IPS-18a (cell line): ENCODE data around the gene EML4.

Experiments
- H3K27ac ChIP-seq: one replicate; pipeline ENCODE4 v1.5.1; 2013; ENCODE audit warnings: low read length
- H3K27me3 ChIP-seq: one replicate; pipeline ENCODE4 v1.6.1; 2013; ENCODE audit warnings: mild to moderate bottlenecking, low read length; ENCODE audit not compliant: control insufficient read depth, insufficient read depth
- H3K36me3 ChIP-seq: one replicate; pipeline ENCODE4 v1.6.1; 2013; ENCODE audit warnings: low read depth, low read length; ENCODE audit not compliant: control insufficient read depth
- H3K4me1 ChIP-seq: one replicate; pipeline ENCODE4 v1.6.1; 2013; ENCODE audit warnings: low read depth, low read length; ENCODE audit not compliant: control insufficient read depth
- H3K4me3 ChIP-seq: one replicate; pipeline ENCODE4 v1.5.1; 2013; ENCODE audit warnings: low read length
- H3K9ac ChIP-seq: one replicate; pipeline ENCODE4 v1.6.1; 2013; ENCODE audit warnings: mild to moderate bottlenecking, low read length, moderate library complexity
- H3K9me3 ChIP-seq: one replicate; pipeline ENCODE4 v1.6.1; 2013; ENCODE audit warnings: low read depth, low read length; ENCODE audit not compliant: control insufficient read depth

Gene EML4

GRCh38 chr2:42284019-42284418, 114.9 kb downstream of the EML4 start:
- no peak overlapping the region for H3K9ac ChIP-seq
- no peaks in the 10 kb centered on the region for H3K9me3 ChIP-seq
- peaks cover 43% of the 10 kb centered on the region for H3K36me3 ChIP-seq
- H3K27me3 ChIP-seq = no peaks in the 10 kb centered on the region
- H3K4me3 ChIP-seq = no peak overlapping the region
- H3K27ac ChIP-seq = no peak overlapping the region
- H3K4me1 ChIP-seq = no peaks in the 10 kb centered on the region

DNA sequence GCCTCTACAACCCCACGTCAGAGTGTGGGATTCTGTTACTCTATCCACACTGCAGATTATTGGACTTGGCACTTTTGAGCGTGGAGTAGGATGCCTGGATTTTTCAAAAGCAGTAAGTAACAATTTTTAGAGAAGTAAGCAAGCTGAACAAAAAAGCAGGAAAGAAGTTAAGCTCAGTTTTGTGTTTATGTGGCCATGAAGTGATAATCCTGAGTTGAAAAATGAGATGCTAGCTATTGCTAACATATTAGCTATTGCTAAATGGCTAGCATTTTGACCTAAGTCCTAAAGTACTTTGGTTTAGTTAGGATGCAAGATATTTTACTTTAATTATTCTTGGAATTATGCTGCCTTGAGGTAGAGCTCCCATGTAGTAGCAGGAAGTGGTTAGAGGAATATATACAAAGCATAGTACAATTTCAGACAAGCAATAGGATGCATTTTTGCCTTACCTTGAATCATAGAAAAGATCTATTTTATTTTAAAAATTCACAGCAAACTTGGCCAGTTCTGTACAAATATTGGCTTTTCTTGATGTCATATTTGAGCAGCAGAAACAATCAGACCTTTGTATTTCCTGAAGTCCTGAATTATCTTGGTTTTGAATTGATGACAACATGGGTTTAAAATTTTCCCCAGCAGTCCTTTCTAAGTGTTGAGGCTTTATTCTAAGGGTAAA, 117.3 kb downstream of the EML4 start:
- no peaks in the 10 kb centered on the region for H3K9me3 ChIP-seq
- H3K9ac ChIP-seq = no peak overlapping the region
- no peak overlapping the region for H3K4me3 ChIP-seq
- peaks cover 45% of the 10 kb centered on the region for H3K36me3 ChIP-seq
- H3K27ac ChIP-seq = no peak overlapping the region
- H3K4me1 ChIP-seq = no peaks in the 10 kb centered on the region
- no peaks in the 10 kb centered on the region for H3K27me3 ChIP-seq

DNA sequence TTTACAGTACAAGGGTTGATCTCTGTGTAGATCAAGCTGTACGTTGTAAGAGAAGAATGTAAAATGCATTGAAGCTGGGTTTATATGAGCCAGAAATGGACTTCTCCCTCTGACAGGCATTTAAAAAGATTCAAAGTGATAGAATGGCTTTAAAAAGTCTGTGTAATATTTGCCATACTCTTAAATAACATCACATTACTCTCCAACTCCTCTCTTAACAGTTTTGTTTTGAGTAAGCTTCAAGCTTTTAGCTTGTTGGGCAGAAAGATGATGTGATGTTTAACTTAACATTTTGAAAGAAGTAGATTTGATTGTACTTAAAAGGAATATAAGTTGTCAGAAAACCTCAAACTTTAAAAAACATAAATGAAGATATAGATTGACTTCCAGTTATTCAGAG, 119.7 kb downstream of the EML4 start:
- H3K4me3 ChIP-seq = no peak overlapping the region
- no peak overlapping the region for H3K27ac ChIP-seq
- no peaks in the 10 kb centered on the region for H3K9me3 ChIP-seq
- H3K4me1 ChIP-seq = no peaks in the 10 kb centered on the region
- peaks cover 42% of the 10 kb centered on the region for H3K36me3 ChIP-seq
- H3K9ac ChIP-seq = no peak overlapping the region
- no peaks in the 10 kb centered on the region for H3K27me3 ChIP-seq

GRCh38 chr2:42289222-42289621, 120.1 kb downstream of the EML4 start:
- Histone ChIP-seq H3K27me3 (no peaks in the 10 kb centered on the region), H3K9me3 (no peaks in the 10 kb centered on the region), H3K9ac (no peak overlapping the region), H3K36me3 (peaks cover 41% of the 10 kb centered on the region), H3K27ac (no peak overlapping the region), H3K4me3 (no peak overlapping the region), H3K4me1 (no peaks in the 10 kb centered on the region)

GRCh38 chr2:42290005-42290404, 120.9 kb downstream of the EML4 start:
- H3K27me3 ChIP-seq = no peaks in the 10 kb centered on the region
- peaks cover 40% of the 10 kb centered on the region for H3K36me3 ChIP-seq
- H3K4me3 ChIP-seq = no peak overlapping the region
- no peaks in the 10 kb centered on the region for H3K4me1 ChIP-seq
- no peak overlapping the region for H3K9ac ChIP-seq
- no peak overlapping the region for H3K27ac ChIP-seq
- H3K9me3 ChIP-seq = no peaks in the 10 kb centered on the region

DNA sequence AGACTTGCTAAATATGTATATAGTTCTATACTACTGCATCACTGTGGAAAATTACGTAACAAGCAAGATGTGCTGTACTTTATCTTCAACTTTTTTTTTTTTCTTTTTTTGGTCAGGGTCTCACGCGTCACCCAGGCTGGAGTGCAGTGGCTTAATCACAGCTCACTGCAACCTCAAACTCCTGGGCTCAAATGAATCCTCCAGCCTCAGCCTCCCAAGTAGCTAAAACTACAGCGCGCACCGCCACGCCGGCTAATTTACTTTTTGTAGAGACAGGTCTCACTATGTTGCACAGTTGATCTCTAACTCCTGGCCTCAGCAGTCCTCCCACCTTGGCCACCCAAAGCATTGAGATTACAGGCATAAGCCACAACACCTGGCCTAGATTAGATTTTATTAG, 123.9 kb downstream of the EML4 start:
- Histone ChIP-seq H3K9me3 (no peaks in the 10 kb centered on the region), H3K27me3 (no peaks in the 10 kb centered on the region), H3K36me3 (peaks cover 50% of the 10 kb centered on the region), H3K4me1 (peaks cover 3% of the 10 kb centered on the region), H3K27ac (no peak overlapping the region), H3K4me3 (no peak overlapping the region), H3K9ac (no peak overlapping the region)

GRCh38 chr2:42296226-42296625, 127.1 kb downstream of the EML4 start:
- Histone ChIP-seq H3K4me3 (no peak overlapping the region), H3K9me3 (no peaks in the 10 kb centered on the region), H3K4me1 (peaks cover 3% of the 10 kb centered on the region), H3K27me3 (no peaks in the 10 kb centered on the region), H3K27ac (no peak overlapping the region), H3K9ac (no peak overlapping the region), H3K36me3 (peaks cover 40% of the 10 kb centered on the region)

GRCh38 chr2:42297322-42297936, 128.3 kb downstream of the EML4 start:
- Histone ChIP-seq H3K36me3 (peaks cover 43% of the 10 kb centered on the region), H3K9ac (no peak overlapping the region), H3K4me3 (no peak overlapping the region), H3K4me1 (peaks cover 3% of the 10 kb centered on the region), H3K9me3 (no peaks in the 10 kb centered on the region), H3K27ac (no peak overlapping the region), H3K27me3 (no peaks in the 10 kb centered on the region)

GRCh38 chr2:42298132-42298531, 129.0 kb downstream of the EML4 start:
- Histone ChIP-seq H3K9ac (no peak overlapping the region), H3K27ac (no peak overlapping the region), H3K9me3 (no peaks in the 10 kb centered on the region), H3K4me3 (no peak overlapping the region), H3K27me3 (no peaks in the 10 kb centered on the region), H3K36me3 (peaks cover 47% of the 10 kb centered on the region), H3K4me1 (peaks cover 3% of the 10 kb centered on the region)

GRCh38 chr2:42298996-42299754, 130.0 kb downstream of the EML4 start:
- no peak overlapping the region for H3K9ac ChIP-seq
- H3K9me3 ChIP-seq = no peaks in the 10 kb centered on the region
- H3K4me1 ChIP-seq = peaks cover 3% of the 10 kb centered on the region
- H3K36me3 ChIP-seq = peaks cover 54% of the 10 kb centered on the region
- H3K4me3 ChIP-seq = no peak overlapping the region
- no peak overlapping the region for H3K27ac ChIP-seq
- H3K27me3 ChIP-seq = no peaks in the 10 kb centered on the region

DNA sequence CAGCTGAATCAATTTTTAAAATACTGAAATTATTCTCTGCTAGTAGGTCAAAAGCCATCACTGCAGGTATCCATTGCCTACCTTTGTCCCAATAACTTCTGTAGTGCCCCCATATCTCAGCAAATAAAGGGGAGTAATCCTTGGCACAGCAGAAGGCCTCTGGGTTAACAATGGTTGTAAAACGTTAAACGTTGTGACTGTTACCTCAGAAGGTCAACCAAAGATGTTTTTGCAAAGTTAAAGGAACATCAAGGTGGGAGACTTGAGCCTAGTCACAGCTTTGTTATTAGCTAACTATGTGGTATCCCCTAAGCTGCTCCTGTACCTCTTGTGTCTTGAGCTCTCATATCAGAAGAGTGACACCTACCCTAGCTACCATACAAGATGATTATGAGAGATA, 131.4 kb downstream of the EML4 start:
- Histone ChIP-seq H3K4me1 (peaks cover 3% of the 10 kb centered on the region), H3K9me3 (no peaks in the 10 kb centered on the region), H3K36me3 (peaks cover 47% of the 10 kb centered on the region), H3K4me3 (no peak overlapping the region), H3K9ac (no peak overlapping the region), H3K27ac (no peak overlapping the region), H3K27me3 (no peaks in the 10 kb centered on the region)
